GM04503 (cell line): ENCODE results near the gene PHOSPHO1.

ENCODE experiments used
- DNase-seq: peaks from one replicate; pipeline ENCODE4 v3.0.0-alpha.2; 2012; ENCODE audit warnings: low read depth

PHOSPHO1 gene

DNA sequence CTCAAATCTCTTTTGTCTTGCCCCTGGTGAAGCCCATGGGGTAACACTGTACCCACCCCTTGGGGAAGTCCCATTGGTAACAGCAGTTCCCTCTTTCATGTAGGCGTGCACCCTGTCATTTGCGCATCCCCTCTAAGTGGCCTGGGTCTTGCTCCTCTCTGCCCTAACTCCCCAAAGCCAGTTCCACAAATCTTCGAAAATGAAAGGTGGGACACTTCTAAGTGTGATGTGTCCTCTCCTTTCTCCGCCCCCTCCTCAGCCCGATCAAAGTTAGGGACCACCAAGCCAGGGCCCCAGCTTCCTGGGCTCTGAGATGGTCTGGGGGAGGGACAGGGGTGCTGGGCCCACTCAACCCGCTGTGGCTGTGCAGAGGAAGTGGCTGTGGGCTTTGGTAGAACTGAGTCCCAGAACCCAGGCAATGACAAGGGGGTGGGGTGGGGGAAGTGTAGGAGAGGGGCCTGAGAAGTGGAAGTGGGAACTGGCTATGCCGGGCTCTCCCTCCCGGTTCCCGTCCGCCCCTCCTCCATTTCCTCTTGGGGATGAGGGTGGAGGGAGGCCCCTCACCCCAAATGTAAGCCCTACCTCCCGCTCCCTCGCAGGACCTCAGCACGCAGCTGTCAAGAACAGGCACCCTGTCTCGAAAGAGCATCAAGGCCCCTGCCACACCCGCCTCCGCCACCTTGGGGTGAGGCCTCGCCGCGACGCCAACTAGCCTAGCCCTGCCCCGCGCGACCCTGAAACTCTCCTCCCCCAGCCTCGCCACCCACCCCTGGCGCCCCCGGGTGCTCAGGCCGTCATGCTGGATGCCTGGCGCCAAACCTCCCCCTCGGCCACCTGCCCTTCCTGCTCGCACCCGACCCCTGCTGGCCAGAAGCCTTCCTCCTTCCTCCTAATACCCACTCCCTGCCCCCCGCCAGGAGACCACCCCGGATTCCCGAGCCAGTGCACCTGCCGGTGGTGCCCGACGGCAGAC lies 11.4 kb downstream of the PHOSPHO1 start:
- no peak for DNase-seq

DNA sequence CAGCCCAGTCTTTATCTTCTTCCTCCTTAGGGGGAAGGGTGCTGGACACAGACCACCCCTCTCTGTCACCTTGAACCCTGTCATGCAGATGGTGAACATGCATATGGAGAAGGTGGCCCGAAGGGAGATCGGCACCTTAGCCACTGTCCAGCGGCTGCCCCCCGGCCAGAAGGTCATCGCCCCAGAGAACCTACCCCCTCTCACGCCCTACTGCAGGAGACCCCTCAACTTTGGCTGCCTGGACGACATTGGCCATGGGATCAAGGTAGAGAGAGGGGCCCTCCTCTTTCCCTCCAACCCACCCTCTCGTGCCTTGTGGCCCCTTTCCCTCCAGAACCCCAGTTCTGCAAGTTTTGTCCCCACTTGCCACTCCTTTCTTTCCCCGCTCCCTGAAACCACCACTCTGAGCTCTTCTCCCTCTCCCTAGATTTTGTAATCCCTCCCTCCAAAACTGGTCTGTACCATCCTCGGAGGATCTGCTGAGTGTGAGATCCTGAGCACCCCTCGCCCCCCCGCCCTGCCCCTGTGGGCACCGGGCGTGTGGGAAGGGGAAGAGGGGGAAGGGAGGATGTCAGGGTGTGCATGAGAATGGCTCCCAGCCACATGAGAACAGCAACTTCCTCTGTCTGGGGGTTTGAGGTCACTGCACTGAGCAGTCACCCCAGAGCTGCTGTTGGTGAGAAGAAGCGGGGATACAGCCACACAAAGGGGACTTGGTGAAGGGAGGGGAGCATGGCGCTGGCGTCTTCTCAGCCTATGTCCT lies 12.8 kb downstream of the PHOSPHO1 start:
- no peak for DNase-seq

DNA sequence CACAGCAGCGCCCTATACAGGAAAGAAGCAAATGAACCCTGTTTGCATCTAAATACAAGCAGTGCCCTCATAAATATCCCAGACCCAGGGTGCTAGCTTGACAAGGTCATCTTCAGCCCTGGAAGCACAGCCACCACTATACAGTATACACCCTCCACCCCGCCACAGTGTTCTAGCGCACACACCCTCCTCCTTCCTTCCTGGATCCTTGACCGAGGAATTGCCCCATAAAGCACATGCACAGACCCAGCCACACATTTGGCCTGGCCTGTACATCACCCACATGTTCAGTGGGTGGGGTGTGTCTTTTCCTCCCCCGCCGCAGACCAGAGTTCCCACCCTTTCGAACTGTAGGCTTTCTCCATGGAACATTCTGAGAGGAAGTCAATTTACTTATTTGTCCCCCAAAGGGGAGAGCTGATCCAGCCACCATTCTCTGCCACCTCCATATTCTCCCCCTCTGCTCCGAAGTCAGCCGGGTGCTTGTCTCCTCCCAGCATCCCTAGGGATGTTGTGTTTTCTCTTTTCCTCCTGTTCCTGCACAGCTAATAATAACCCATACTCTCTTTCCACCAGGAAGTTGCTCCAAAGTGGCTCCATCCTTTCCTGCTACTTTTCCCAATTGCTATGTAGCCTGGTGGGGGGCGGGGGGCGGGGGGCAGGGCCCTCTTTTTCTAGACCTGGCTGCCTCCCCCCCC lies 13.5 kb downstream of the PHOSPHO1 start:
- no peak for DNase-seq

DNA sequence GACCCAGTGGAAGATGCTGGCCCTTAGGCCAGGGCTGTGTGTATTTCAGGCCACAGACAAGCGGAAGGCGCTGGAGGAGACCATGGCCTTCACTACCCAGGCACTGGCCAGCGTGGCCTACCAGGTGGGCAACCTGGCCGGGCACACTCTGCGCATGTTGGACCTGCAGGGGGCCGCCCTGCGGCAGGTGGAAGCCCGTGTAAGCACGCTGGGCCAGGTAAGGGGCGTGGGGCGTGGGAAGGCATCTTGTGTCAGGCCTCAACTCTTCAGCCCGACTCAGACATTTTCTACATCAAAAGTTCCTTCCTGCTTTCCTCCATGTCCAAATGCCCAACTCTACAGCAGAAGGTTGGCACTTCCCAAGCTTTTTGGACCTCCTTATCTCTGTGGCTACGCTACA lies 14.1 kb downstream of the PHOSPHO1 start:
- DNase-seq, result no peak

DNA sequence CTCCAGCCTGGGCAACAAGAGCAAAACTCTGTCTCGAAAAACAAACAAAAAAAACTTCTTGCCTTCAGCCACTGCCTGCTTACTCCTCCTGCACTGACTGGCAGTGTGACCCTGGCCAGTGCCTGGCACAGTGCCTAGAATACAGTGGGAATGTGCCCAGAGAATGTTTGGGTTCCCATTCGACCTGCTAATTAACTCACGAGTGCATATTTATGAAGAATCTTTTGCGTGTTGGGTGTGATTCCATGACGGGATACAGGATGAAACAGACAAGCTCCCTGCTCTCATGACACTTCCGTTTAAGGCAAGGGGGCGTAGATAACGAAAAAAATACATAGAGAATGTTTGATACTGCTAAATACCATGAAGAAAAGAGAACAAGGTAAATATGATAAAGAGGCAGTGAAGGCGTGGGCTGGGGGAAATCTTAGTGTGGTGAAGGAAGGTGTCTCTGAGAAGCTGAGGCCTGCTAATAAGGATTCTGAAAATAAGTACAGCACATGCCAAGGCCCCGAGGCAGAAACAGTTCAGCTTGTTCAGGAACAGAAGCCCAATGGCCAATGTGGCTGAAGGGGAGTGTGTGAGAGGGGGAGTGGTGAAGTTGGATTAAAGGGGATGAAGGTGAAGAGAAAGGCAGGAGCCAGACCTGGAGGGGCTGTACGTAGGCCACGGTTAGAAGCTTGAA lies 15.8 kb downstream of the PHOSPHO1 start:
- DNase-seq, result no peak

DNA sequence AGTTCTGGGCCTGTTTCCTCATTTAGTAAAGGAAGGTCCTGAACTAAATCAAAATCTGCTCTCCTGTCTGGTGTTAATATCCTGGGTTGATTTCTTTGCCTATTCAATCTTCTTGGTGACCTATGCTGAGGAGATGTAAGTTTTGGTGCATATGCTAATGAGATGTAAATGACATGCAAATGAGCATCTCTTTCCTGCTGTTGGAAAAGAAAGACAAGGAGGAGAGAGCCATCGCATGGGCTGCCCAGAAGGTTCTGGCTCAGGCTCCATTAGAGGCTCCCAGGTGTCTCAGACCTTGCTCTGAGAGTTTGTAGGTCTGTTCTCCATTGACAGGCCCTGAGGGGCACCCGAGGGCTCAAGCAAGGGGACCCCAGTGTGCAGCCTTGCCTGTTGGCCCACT lies 16.7 kb downstream of the PHOSPHO1 start:
- no peak for DNase-seq

DNA sequence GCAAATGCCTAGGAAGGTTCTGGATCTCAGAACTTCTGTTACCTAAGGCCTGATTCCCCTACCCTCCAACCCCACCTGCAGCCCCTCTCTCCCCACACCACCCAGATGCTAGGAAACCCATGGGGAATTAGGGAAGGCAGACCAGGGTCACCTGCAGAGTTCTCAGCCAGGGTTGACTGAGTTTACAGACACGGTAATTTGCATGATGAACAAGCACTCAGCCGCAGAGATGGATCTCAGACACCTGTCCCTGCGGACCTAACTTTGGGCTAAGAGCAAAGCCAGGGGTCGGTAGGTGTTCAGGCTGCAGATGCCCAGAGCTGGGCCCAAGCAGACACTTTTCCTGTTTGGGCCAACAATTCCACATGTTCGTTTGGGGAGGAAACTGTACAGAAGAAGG lies 17.2 kb downstream of the PHOSPHO1 start:
- DNase-seq, result no peak

DNA sequence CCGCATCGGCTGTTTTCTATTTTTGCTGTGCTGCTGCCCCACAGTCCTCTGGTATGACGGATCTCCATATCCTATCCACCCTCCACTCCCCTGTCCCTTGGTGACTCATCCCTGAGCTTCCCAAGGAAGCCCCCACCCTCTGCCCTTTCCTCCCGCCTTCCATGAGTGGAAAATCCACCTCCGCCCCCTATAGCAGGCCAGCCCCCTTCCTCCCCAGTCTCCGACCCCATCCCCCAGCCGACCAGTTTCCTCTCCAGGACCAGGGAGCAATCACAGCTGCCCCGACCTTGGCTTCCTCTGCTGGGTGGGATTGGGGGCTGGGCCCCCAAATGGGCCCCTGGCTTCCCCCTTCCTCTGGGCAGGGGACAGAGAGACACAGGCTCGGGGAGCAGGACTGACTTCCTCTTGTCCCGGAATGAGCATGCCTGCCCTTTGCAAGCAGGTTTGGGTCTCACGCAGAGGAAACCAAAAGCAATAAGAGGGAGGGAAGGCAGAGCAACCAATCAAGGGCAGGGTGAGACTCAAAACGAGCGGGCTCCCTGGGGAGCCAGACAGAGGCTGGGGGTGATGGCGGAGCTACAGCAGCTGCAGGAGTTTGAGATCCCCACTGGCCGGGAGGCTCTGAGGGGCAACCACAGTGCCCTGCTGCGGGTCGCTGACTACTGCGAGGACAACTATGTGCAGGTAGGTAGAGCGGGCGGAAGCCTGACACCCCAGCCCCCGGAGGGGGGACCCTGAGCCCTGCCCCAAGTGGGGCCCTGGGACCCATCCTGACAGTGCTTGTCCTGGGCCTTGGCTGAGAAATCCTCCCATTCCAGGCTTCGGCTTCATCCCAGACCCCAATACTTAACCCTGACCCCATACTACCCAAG lies 20.2 kb downstream of the PHOSPHO1 start, which contains the start of the genes ABI3 and GNGT2:
TSS of gene ABI3 (plus strand) at position 550 of the 872 bp plus-strand sequence. CDS start at position 568, 18 bp downstream.
TSS of gene GNGT2 (minus strand) at position 417 of the 872 bp plus-strand sequence. CDS start 3,152 bp downstream, outside the sequence.
- no peak for DNase-seq

DNA sequence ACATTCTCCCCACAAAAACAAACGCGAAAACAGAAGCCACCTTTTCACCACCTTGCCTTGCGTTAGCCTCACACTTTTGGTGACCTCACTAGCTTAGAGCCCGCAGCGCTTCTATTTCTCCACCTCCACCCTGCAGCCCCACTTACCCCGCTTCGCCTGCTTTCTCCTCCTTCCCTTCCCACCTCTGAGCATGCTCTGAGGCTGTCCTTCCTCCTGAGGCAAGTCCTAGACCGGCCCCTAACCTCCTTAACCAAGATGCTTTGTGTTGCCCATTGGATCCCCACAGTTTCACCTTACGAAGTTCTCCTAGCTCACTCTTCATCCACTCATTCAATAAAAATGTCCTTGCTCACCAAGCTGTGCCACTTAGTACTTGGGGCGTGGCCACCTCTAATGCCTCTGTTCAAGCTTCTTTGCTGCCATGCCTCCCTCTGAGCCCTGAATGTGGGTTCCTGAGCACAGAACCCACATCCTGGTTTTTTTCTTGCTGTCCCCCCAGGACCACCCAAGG lies 21.5 kb downstream of the PHOSPHO1 start:
- no peak for DNase-seq

DNA sequence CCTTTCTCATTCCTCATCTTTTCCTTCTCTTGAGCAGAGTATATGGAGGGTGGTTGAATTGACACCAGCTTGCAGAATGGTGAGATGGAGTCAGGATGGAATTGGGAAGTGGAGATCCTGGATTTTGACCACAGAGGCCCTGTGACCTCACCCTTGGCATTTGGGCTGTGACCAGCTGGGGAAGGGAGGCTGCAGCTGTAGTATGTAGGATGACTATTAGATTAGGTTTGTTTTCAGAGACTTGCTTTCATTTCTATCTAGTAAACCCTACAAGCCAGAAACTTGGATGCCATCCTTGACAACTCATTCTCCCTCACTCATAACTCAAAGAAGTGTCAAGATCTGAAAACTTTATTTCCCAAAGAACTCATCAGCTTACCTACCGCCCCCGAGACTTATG lies 26.1 kb downstream of the PHOSPHO1 start:
- DNase-seq, result no peak

DNA sequence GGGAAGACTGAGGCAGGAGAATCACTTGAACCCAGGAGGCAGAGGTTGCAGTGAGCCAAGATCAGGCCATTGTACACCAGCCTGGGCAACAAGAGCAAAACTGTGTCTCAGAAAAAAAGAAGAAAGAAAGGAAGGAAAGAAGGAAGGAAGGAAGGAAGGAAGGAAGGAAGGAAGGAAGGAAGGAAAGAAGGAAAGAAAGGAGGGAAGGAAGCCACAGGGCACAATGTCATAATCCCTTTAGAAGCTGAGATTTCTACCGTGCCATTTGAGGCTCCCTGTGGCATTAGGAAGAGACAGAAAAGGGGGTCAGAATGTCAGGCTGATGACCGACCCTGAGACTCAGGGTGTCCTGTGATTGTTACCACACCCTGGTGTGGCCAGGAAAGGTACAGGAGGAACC lies 26.8 kb downstream of the PHOSPHO1 start:
- DNase-seq, result no peak

DNA sequence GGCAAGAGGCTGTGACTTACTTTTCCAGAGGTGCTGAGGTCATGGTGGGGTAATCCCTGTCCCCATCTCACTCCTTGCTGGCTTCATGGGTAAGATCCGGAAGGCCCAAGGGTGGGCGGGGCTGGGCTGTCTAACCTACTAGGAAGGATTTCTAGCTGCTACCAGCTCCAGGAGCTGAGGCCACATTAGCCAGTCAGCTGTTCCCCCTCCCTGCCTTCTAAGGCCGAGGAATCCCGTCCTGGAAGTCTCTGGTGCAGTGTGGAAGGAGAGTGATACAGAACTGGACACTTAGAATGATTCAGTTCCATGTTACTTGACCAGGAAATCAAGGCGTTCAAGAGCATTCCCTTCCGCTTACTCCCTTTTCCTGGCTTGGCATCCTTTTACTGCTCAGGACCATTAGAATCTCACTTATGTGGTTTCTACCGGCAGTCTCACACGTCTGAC lies 29.1 kb downstream of the PHOSPHO1 start:
- no peak for DNase-seq

DNA sequence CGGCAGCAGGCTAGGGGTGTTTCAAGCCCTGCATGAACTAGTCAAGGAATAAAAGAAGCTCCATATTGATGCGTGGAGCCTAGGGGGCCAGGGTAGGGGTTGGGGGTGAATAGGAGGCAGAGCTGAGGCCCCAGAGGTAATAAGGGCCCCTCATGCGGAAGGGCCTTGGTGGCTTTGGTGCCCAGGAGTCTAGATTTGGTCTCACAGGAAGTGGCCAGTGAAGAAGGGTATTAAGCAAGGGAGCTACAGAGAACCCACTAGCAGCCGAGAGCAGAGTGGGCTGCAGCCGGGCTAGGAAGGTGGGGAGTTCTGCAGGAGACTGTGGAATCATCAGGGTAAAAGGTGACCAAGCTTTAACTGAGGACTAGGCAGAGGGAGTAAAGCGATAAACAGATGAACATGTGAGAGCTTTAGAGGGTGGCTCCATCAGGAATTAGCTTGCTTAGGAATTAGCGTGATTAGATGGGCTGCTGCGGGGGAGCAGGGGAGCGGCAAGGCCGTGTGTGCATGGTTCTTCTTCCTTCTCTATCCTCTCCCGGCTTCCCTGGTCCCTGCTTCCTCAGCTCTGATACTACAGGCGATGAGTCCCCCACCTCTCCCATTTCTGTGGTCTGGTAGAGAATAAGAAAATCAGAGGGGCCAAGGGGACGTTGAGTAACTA lies 30.0 kb downstream of the PHOSPHO1 start:
- no peak for DNase-seq

DNA sequence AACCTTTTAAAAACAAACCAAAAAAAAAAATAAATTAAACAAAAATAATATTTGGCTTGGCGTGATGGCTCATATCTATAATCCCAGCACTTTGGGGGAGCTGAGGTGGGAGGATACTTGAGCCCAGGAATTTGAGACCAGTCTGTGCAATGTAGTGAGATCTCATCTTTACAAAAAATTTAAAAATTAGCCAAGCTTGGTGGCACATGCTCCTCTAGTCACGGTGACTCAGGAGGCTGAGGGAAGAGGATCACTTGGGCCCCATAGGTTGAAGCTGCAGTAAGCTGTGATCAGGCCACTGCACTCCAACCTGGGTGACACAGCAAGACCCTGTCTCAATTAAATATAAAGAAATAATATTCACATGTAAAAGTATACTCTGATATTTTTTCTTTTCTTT lies 32.4 kb downstream of the PHOSPHO1 start:
- no peak for DNase-seq

DNA sequence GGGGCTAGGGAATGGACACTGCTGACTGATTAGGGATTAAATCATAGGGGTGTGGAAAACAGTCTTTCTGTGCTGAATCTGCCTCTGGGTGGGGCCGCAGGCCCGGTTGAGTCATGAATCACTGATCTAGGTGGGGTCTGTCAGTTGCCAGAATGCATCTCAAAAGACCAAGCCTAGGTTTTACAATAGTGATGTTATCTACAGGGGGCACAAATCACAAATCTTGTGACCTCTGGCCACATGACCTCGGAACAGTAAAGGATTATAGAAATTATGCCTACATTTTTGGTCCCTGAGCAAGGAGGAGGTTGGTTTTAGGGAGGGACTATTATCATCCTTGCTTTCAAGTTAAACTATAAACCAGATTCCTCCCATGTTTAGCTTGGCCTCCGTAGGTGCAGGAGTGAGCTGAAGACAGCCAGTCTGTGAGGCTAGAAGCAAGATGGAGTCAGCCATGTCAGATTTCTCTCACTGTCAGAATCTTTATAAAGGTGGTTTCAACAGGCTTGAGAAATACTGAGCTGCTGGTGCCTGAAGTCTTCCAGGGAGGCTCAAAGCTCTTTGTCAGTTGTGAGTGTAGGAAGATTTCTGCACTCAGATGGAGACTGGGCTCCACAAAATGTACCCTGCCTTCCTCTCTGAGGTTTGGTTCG lies 33.1 kb downstream of the PHOSPHO1 start:
- DNase-seq, result no peak

DNA sequence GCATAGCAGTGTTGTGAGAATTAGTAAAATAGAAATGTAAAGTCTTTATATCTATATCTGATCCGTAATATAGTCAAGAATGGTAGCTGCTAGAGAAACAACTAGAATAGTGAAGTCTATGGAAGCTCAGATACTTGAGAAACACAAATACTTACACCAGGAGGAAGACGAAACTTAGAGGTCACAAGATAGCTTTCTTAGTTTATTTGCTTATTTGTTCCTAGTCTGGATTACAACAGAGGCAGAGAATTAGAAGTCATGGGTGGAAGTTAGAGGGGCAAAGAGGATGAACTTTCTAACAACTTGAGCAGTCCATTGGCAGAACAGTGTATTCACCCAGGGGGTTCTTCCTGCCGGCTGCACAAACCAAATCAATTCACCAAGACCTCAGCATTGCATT lies 34.1 kb downstream of the PHOSPHO1 start:
- no peak for DNase-seq

DNA sequence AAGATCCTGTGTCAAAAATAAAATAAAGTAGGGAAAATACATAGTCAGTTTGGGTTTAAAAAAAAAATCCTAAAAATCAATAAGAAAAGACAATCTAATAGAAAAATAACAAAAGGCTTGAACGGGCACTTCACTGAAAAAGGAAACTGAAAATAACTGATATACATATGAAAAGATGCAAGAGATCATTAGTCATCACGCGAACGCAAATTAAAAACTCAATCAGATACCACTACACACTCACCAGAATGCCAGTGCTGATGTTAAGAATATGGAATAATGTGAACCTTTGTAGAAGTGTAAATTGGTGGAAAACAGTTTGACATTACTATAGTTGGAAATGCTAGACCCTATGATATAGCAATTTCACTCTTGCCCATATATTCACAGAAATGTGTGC lies 34.8 kb downstream of the PHOSPHO1 start:
- DNase-seq, result no peak

DNA sequence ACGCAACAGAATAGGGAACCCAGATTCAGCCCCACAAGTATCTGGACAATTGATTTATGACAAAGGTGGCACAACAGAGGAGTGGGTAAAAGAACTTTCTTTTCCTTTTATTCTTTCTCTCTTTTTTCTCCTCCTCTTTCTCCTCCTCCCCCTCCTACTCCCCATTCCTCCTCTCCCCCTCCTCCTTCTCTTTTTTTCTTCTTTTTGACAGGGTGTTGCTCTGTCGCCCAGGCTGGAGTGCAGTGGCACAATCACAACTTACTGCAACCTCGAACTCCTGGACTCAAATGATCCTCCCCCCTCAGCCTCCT lies 36.3 kb downstream of the PHOSPHO1 start:
- no peak for DNase-seq

DNA sequence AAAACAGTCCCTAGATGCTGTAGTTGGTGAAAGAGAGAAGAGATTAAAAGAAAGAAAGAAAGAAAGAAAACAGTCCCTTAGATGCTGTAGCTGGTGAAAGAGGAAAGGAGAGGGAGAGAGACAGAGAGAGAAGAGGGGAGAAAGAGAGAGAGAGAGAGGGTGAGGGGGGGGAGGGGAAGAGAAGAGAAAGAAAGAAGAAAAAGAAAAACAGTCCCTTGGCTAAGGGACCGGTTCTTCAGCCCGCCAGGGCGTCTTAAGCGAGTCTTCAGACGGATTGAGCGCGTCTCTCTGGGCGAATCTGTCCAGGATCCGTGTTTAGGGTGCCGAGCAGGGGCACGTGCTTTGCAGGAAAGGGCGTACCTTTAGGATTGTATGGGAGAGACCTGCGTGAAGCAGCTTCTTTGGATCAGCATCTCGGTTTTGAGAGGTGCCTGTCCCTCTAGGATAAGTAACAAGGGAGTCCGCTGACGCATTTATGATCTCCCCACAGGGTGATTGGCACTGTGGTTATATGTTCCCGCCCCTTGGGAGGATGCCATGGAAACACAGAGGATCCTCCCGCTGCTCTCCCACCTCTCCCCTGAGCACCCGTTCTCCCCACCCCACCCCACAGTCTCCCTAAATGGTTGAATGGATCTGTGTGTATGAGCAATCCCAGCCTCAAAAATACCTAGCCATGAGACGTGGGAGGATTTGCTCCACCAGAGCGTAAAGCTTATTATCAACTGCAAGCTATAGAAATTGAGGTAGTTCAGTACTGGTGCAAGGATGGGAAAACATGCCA lies 36.9 kb downstream of the PHOSPHO1 start:
- DNase-seq, result no peak
